Nephron (organoid): Measurements from ENCODE around the gene AADACL4.
"Not testable (repeated sequence)": the region's sequence is repeated elsewhere in the genome, so short reads cannot be mapped to it uniquely, and the experiment has no call there.

Experiments used
- H3K27ac Mint-ChIP-seq, 3 experiments: 2 replicates each; pipeline ENCODE4 v1.8.0; 2020; ENCODE audit warnings: mixed read lengths in 3 of 3, mild to moderate bottlenecking in 2 of 3, moderate library complexity in 1 of 3
- H3K27me3 Mint-ChIP-seq: 2 replicates; pipeline ENCODE4 v1.8.0; 2021; ENCODE audit warnings: low read depth, mild to moderate bottlenecking, moderate library complexity, mixed read lengths
- H3K36me3 Mint-ChIP-seq: 2 replicates; pipeline ENCODE4 v1.8.0; 2020; ENCODE audit warnings: low read depth, mixed read lengths
- H3K4me1 Mint-ChIP-seq: 2 replicates; pipeline ENCODE4 v1.8.0; 2020; ENCODE audit warnings: mixed read lengths
- H3K4me3 Mint-ChIP-seq, 3 experiments: 2 replicates each; pipeline ENCODE4 v1.8.0; 2020; ENCODE audit warnings: mild to moderate bottlenecking in 3 of 3, mixed read lengths in 3 of 3, moderate library complexity in 2 of 3
- H3K9me3 Mint-ChIP-seq: 2 replicates; pipeline ENCODE4 v1.8.0; 2020; ENCODE audit warnings: mixed read lengths
- CTCF ChIP-seq, 3 experiments: fragments of 200-600 bp; sonication (generic); IDR thresholded peaks; one replicate each; pipeline ENCODE4 v1.5.0; 2021; ENCODE audit warnings: antibody characterized with exemption in 3 of 3; ENCODE audit not compliant: unreplicated experiment in 3 of 3

AADACL4 gene

GRCh38 chr1:12640237-12640957 lies 3.5 kb upstream of the AADACL4 start:
- no peak for TF ChIP-seq CTCF (IDR thresholded peaks at IDR 0.05; ENCODE audit: unreplicated experiment in 3 of 3)
- Mint-ChIP-seq H3K4me1 (no peaks in the 10 kb centered on the region), H3K4me3 (no peak overlapping the region), H3K27me3 (peaks cover 4% of the 10 kb centered on the region), H3K36me3 (peaks cover 12% of the 10 kb centered on the region), H3K9me3 (peaks cover 33% of the 10 kb centered on the region), H3K27ac (no peak overlapping the region)

GRCh38 chr1:12640958-12641272 lies 3.0 kb upstream of the AADACL4 start:
- peaks cover 12% of the 10 kb centered on the region for H3K36me3 Mint-ChIP-seq

GRCh38 chr1:12643079-12643478 lies 806 bp upstream of the AADACL4 start:
- Mint-ChIP-seq H3K27ac (no peak overlapping the region), H3K36me3 (peaks cover 12% of the 10 kb centered on the region), H3K4me1 (peaks cover 4% of the 10 kb centered on the region), H3K9me3 (peaks cover 33% of the 10 kb centered on the region), H3K4me3 (no peak overlapping the region), H3K27me3 (peaks cover 4% of the 10 kb centered on the region)
- no peak for TF ChIP-seq CTCF (IDR thresholded peaks at IDR 0.05; ENCODE audit: unreplicated experiment in 3 of 3)

More at GRCh38 chr1:12640958-12641272, 3.0 kb upstream of the AADACL4 start:
- H3K9me3 Mint-ChIP-seq: peaks cover 33% of the 10 kb centered on the region
- H3K4me1 Mint-ChIP-seq: no peaks in the 10 kb centered on the region
- H3K27me3 Mint-ChIP-seq: peaks cover 4% of the 10 kb centered on the region
- no peak overlapping the region for H3K4me3 Mint-ChIP-seq
- TF ChIP-seq CTCF (IDR thresholded peaks at IDR 0.05; ENCODE audit: unreplicated experiment in 3 of 3): no peak
- no peak overlapping the region for H3K27ac Mint-ChIP-seq

- H3K9me3 Mint-ChIP-seq: peaks cover 31% of the 10 kb centered on the region
- TF ChIP-seq CTCF (IDR thresholded peaks at IDR 0.05; ENCODE audit: unreplicated experiment in 3 of 3): no peak
- H3K36me3 Mint-ChIP-seq: peaks cover 12% of the 10 kb centered on the region
- no peak overlapping the region for H3K27ac Mint-ChIP-seq
- H3K4me3 Mint-ChIP-seq: no peak overlapping the region
- peaks cover 4% of the 10 kb centered on the region for H3K27me3 Mint-ChIP-seq
- H3K4me1 Mint-ChIP-seq: peaks cover 9% of the 10 kb centered on the region
These were observed 352 bp downstream of the AADACL4 start for GRCh38 chr1:12644237-12644636.

- Mint-ChIP-seq H3K9me3 (peaks cover 25% of the 10 kb centered on the region), H3K27ac (no peak overlapping the region), H3K4me1 (peaks cover 13% of the 10 kb centered on the region), H3K4me3 (no peak overlapping the region), H3K27me3 (peaks cover 4% of the 10 kb centered on the region), H3K36me3 (peaks cover 12% of the 10 kb centered on the region)
- TF ChIP-seq CTCF (IDR thresholded peaks at IDR 0.05; ENCODE audit: unreplicated experiment in 3 of 3): no peak
These were observed 944 bp downstream of the AADACL4 start for GRCh38 chr1:12644829-12645228.

GRCh38 chr1:12645401-12645800 lies 1.5 kb downstream of the AADACL4 start:
- peaks cover 12% of the 10 kb centered on the region for H3K36me3 Mint-ChIP-seq
- H3K27me3 Mint-ChIP-seq, H3K27ac Mint-ChIP-seq, H3K4me3 Mint-ChIP-seq: not testable (repeated sequence)
- peaks cover 22% of the 10 kb centered on the region for H3K9me3 Mint-ChIP-seq
- H3K4me1 Mint-ChIP-seq: peaks cover 19% of the 10 kb centered on the region
